WI38 (cell line): Measurements from ENCODE around the gene SNRPB.
"Not testable (repeated sequence)": the region's sequence is repeated elsewhere in the genome, so short reads cannot be mapped to it uniquely, and the experiment has no call there.

Experiments used
- H3K4me3 ChIP-seq: 2 replicates; pipeline ENCODE4 v1.5.1; 2011; ENCODE audit warnings: low read depth, mild to moderate bottlenecking, control low read depth, low read length
- TF ChIP-seq, protein P1 (sequence below): IDR thresholded peaks from 2 replicates; pipeline ENCODE4 v1.5.1; 2012; ENCODE audit warnings: low read depth, mild to moderate bottlenecking, control low read depth, low read length

SNRPB gene

DNA sequence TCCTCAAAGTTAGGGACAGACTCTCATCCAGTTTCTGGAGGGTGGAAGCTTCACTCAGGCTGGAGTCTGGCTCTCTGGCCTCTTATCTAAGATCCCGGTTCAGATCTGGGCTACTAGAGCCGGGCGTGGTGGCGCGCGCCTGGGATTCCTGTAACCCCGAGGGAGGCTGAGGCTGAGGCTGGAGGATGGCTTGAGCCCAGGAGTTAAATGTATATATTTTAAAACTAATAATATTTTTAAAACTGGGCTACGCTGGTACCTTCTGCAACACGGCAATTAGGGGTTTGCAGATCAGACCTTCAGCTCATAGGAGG is 38.8 kb upstream of the SNRPB start:
- TF ChIP-seq, protein P1, sequence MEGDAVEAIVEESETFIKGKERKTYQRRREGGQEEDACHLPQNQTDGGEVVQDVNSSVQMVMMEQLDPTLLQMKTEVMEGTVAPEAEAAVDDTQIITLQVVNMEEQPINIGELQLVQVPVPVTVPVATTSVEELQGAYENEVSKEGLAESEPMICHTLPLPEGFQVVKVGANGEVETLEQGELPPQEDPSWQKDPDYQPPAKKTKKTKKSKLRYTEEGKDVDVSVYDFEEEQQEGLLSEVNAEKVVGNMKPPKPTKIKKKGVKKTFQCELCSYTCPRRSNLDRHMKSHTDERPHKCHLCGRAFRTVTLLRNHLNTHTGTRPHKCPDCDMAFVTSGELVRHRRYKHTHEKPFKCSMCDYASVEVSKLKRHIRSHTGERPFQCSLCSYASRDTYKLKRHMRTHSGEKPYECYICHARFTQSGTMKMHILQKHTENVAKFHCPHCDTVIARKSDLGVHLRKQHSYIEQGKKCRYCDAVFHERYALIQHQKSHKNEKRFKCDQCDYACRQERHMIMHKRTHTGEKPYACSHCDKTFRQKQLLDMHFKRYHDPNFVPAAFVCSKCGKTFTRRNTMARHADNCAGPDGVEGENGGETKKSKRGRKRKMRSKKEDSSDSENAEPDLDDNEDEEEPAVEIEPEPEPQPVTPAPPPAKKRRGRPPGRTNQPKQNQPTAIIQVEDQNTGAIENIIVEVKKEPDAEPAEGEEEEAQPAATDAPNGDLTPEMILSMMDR = no peak
- peak overlapping the region; percentile 75 for H3K4me3 ChIP-seq

DNA sequence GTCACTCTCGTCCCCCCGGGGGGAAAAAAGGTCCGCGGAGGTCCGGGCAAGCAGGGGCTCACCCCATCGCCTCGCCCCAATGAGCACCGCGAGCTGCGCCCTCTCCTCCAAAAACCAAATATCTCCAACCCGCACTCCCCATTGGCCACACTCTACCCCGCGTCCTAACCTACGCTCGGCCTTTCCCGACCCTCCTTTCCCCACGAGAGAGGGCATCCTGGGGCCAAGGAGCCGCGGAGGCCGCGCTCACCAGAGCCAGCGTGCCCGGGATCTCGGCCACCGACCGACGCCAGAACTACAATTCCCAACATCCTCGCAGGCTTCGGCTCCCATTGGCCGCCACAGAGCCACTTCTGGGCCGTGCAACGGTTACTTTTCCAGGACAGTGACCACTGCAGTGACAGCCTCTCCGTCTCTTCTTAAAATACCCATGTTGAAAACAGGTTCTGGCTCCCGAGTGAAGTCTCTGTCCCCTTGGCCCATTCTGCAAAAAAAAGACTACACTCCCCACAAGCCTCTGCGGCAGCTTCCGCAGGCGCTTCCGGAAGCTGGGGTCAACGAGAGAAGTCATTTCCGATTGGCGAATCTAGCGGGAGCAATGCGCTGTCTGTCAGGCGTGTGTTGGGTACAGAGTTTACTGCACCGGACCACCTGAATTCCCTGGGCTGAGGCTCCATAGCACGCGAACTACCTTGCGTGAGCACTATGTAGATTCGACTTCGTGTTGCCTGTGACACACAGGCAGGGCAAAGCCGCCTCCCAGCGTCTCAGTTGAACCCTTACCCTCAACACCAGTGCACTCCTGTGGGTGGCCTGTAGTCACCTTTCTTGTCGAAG is 38.3 kb upstream of the SNRPB start, which contains the start of gene ZNF343:
Gene ZNF343, minus strand, starts transcription at position 285 of the 837 bp plus-strand sequence. CDS start 15,020 bp downstream, outside the sequence.
- H3K4me3 ChIP-seq = peak within 1 kb of the TSS; percentile 75
- TF ChIP-seq, protein P1 = no peak

DNA sequence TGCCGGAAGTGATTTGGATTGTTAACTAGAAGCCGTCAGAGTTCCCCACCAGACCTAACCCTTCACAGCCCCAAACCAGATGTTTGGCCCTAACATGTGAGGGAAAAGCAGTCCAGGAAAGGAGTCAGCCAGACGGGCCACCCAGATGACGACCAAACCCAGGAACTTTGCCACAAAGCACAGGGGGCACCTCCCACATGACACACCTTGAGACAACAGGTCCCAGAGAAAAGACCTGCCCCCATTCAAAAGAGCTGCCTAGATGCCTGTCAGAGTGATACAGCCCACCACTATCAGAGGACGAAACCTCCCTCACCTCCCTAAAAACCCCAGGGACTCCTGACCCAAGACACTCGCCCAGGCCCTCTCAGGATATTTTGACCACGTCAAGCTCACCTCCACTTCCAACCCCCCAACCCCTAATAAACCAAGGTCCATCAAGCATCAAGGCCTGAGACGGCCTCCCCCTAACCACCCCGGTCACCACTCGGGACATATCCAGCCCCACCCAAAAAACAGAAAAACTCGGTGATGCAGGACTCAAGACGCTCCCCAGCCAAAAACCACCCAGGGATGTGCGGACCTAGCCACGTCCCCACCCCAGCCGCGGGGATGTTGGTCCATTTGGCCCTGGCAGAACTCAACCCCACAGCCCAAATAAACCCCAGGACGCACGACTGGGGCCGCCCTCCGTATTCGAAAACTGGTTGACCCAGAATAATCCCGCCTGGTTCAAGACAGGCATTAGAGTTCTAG is 37.5 kb upstream of the SNRPB start:
- TF ChIP-seq, protein P1 = no peak
- H3K4me3 ChIP-seq = peak overlapping the region; percentile 75

DNA sequence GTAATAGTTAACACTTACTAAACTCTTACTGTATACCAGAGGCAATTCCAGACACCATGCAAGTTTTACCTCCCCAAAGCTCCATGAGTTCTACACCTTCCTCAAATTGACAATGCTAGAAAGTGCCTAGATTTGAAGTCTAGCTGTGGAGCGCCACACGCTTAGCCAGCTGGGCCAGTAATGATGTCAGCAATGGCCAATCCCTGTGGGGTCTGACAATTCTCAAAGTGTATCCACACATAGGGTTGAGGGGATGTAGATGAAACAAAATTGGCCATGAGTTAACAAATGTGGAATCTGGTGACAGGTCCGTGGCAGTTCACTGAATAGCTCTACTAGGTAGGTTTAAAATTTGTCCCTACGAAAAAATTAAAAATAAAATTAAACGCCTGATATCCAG is 36.9 kb upstream of the SNRPB start:
- peak overlapping the region; percentile 75 for H3K4me3 ChIP-seq
- TF ChIP-seq, protein P1 = no peak

DNA sequence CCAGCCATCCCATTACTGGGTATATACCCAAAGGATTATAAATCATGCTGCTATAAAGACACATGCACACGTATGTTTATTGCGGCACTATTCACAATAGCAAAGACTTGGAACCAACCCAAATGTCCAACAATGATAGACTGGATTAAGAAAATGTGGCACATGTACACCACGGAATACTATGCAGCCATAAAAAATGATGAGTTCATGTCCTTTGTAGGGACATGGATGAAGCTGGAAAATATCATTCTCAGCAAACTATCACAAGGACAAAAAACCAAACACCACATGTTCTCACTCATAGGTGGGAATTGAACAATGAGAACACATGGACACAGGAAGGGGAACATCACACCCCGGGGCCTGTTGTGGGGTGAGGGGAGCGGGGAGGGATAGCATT is 35.8 kb upstream of the SNRPB start:
- not testable (repeated sequence) for H3K4me3 ChIP-seq

DNA sequence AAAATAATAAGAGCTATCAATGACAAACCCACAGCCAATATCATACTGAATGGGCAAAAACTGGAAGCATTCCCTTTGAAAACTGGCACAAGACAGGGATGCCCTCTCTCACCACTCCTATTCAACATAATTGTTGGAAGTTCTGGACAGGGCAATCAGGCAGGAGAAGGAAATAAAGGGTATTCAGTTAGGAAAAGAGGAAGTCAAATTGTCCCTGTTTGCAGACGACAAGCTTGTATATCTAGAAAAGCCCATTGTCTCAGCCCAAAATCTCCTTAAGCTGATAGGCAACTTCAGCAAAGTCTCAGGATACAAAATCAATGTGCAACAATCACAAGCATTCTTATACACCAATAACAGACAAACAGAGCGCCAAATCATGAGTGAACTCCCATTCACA is 34.2 kb upstream of the SNRPB start:
- H3K4me3 ChIP-seq = not testable (repeated sequence)

DNA sequence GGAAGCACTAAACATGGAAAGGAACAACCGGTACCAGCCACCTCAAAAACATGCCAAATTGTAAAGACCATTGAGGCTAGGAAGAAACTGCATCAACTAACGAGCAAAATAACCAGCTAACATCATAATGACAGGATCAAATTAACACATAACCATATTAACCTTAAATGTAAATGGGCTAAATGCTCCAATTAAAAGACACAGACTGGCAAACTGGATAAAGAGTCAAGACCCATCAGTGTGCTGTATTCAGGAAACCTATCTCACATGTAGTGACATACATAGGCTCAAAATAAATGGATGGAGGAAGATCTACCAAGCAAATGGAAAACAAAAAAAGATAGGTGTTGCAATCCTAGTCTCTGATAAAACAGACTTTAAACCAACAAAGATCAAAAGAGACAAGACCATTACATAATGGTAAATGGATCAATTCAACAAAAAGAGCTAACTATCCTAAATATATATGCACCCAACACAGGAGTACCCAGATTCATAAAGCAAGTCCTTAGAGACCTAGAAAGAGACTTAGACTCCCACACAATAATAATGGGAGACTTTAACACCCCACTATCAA is 32.3 kb upstream of the SNRPB start:
- not testable (repeated sequence) for H3K4me3 ChIP-seq

DNA sequence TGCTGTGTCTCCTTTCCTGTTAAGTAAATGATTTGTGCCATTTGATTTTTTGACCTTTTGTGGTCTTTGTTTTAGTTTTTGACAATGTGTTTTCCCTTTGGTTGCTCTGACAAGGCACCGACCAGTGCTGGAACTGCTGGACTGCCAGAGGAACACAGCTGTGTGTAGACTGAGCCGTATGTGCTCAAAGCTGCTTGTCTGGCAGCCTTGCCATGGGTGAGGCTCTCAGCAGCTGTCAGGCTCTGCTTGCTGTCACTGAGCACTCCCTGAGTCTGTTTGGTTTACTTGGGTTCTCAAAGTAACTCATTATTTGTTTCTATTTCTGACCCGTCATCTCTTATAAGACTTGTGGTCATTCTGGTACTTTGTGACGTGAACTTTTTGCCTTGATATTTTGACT is 15.1 kb upstream of the SNRPB start:
- no peak overlapping the region for H3K4me3 ChIP-seq
- TF ChIP-seq, protein P1 = no peak

DNA sequence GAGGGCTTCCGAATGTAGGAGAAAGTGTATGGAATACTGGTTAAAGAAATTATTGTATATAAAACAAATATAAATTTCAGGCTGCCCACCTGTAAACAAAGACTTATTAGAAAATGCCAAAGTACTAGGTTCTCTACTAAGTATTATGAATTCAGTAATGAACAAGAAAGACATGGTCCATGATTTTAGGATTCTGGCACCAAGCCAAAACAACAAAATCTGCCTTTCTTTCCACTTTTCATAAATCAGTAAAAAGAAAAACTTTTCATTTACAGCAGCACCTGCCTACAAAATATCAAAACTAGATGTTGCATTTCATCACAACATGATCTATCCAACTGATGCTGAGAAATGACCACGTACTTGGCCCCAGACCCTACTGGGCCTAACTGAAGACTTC is 14.5 kb upstream of the SNRPB start:
- TF ChIP-seq, protein P1 = no peak
- no peak overlapping the region for H3K4me3 ChIP-seq
